Urothelium cell line (cell line): Measurements from ENCODE around the gene STARD3.
"Not testable (repeated sequence)": the region's sequence is repeated elsewhere in the genome, so short reads cannot be mapped to it uniquely, and the experiment has no call there.

Source experiments
- DNase-seq: peaks from one replicate; pipeline ENCODE4 v3.0.0; 2011; ENCODE audit warnings: low spot score, mixed read lengths
- FAIRE-seq: peaks from 2 replicates; lab custom pipeline; 2011; peaks lifted over from hg19 to GRCh38; lab: Jason Lieb, UNC

STARD3 gene

DNA sequence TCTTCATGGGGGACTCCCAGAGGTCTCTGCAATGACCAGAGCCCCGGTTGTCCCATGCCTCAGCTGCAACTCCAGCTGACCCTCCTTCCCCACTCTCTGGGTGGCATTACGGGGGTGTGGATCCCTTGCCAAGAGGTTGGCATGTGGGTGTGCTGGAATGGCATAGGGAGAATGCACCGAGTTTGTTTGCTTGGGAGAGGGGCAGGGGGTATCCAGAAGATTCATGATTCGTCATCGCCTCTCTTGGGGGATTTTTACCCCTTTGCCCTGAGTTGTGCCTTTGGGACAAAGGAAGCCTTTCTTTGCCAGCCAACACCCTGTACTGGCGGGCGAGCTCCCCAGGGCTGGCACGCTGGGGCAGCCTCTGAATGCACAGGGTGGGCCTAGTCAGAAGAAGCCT lies 69.4 kb downstream of the STARD3 start:
- FAIRE-seq, result no peak

DNA sequence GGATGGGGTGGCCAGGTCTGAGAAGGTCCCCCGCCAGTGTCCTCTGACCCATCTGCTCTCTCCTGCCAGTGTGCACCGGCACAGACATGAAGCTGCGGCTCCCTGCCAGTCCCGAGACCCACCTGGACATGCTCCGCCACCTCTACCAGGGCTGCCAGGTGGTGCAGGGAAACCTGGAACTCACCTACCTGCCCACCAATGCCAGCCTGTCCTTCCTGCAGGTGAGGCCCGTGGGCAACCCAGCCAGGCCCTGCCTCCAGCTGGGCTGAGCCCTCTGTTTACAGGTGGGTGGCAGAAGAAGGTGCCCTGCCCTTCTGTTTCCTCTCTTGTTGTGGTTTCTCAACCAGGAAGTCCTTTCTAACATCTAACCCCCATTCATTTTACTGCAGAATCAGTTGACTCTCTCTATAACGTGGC lies 70.0 kb downstream of the STARD3 start:
- DNase-seq (no peak), FAIRE-seq (no peak)

More for the DNA sequence above, 69.4 kb downstream of the STARD3 start:
- no peak for DNase-seq

DNA sequence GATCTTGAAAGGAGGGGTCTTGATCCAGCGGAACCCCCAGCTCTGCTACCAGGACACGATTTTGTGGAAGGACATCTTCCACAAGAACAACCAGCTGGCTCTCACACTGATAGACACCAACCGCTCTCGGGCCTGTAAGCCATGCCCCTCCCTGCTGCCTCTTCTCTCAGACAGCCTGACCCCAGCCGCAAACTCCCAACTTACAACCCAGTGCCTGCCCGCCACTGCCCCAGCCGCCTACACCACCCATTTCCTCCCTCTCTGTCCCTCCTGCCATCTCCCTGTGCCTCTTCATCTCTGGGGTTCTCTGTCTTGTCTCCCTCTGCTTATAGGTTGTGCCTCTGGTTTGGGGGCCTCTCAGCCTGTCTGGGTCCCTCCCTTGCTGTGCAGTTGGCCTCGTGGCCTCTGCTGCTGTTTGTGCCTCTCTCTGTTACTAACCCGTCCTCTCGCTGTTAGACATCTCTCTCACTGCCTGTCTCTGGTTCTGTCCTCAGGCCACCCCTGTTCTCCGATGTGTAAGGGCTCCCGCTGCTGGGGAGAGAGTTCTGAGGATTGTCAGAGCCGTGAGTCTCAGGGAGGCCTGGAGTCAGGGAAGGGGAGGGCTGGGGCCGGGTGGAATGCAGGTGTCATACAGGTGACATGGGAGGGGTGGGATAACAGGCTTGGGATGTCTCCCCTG lies 72.5 kb downstream of the STARD3 start:
- DNase-seq (no peak), FAIRE-seq (no peak)

DNA sequence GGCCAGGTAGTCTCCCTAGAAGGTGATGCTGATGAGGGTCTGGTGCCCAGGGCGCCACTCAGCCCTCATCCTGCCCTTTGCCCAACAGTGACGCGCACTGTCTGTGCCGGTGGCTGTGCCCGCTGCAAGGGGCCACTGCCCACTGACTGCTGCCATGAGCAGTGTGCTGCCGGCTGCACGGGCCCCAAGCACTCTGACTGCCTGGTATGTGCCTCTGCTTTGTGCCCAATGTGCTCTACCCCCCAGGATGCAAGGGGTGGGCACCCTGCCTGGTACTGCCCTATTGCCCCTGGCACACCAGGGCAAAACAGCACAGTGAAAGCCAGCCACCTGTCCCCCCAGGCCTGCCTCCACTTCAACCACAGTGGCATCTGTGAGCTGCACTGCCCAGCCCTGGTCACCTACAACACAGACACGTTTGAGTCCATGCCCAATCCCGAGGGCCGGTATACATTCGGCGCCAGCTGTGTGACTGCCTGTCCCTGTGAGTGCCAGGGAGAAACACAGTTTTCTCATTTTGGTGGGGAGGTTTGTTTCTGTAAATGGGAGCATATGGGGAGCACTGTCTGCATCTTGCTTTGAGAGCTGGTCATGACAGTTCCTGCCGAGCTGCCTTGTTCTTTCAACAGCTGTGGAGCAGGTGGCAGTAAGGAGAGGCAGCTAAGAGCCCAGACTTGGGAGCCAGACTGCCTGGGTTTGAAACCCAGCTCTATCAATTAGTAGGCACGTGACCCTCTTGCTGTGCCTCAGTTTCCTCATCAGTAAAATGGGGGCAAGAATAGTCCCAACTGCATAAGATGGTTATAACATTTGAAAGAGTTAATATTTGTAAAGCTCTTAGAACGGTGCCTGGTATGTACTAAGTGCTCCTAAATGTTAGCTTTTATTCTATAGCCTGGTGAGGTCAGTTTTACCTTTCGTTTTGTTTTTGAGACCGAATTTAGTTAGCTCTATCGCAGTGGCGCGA lies 73.3 kb downstream of the STARD3 start:
- DNase-seq (no peak), FAIRE-seq (no peak)

DNA sequence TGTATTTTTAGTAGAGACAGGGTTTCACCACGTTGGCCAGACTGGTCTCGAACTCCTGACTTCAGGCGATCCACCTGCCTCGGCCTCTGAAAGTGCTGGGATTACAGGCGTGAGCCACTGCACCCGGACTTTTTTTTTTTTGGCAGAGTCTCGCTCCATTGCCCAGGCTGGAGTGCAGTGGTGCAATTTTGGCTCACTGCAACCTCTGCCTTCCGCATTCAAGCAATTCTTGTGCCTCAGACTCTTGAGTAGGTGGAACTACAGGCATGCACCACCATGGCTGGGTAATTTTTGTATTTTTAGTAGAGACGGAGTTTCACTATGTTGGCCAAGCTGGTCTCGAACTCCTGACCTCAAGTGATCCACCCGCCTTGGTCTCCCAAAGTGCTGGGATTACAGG lies 74.1 kb downstream of the STARD3 start:
- not testable (repeated sequence) for DNase-seq, FAIRE-seq

DNA sequence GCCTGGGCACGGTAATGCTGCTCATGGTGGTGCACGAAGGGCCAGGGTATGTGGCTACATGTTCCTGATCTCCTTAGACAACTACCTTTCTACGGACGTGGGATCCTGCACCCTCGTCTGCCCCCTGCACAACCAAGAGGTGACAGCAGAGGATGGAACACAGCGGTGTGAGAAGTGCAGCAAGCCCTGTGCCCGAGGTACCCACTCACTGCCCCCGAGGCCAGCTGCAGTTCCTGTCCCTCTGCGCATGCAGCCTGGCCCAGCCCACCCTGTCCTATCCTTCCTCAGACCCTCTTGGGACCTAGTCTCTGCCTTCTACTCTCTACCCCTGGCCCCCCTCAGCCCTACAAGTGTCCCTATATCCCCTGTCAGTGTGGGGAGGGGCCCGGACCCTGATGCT lies 74.9 kb downstream of the STARD3 start:
- DNase-seq (no peak), FAIRE-seq (no peak)
